Hepatocyte (in vitro differentiated cells): Measurements from ENCODE around the gene DES. TPM values are rescaled to one million over a fixed set of nuclear protein-coding genes. Genes with fewer than 3 reads are reported as not detected.

Source experiments
- DNase-seq: peaks from one replicate; pipeline ENCODE4 v3.0.0-alpha.2; 2016; ENCODE audit warnings: low spot score
- H2AFZ ChIP-seq: fragments of 200-600 bp; sonication (generic); 2 replicates; pipeline ENCODE4 v1.6.0; 2016; ENCODE audit warnings: antibody characterized with exemption, mild to moderate bottlenecking
- H3K27ac ChIP-seq: fragments of 200-600 bp; sonication (generic); 2 replicates; pipeline ENCODE4 v1.5.1; 2016; ENCODE audit warnings: mild to moderate bottlenecking
- H3K27me3 ChIP-seq: fragments of 200-600 bp; sonication (generic); 2 replicates; pipeline ENCODE4 v1.6.1; 2016
- H3K36me3 ChIP-seq: fragments of 200-600 bp; sonication (generic); replicated peaks from 2 replicates; pipeline ENCODE4 v1.5.1; 2016; ENCODE audit warnings: low read depth; ENCODE audit not compliant: insufficient read depth
- H3K4me1 ChIP-seq: fragments of 200-600 bp; sonication (generic); 2 replicates; pipeline ENCODE4 v1.5.1; 2016; ENCODE audit warnings: mild to moderate bottlenecking, moderate library complexity; ENCODE audit not compliant: insufficient read depth
- H3K4me2 ChIP-seq: fragments of 200-600 bp; sonication (generic); 2 replicates; pipeline ENCODE4 v1.6.0; 2016
- H3K4me3 ChIP-seq: fragments of 200-600 bp; sonication (generic); 2 replicates; pipeline ENCODE4 v1.5.1; 2016; ENCODE audit warnings: mild to moderate bottlenecking
- H3K79me2 ChIP-seq: fragments of 200-600 bp; sonication (generic); 2 replicates; pipeline ENCODE4 v1.6.0; 2017; ENCODE audit warnings: mild to moderate bottlenecking
- H3K9me2 ChIP-seq: fragments of 200-600 bp; sonication (generic); replicated peaks from 2 replicates; pipeline ENCODE4 v1.6.0; 2017; ENCODE audit warnings: mild to moderate bottlenecking; ENCODE audit not compliant: insufficient read depth
- H3K9me3 ChIP-seq: fragments of 200-600 bp; sonication (generic); 2 replicates; pipeline ENCODE4 v1.5.1; 2016; ENCODE audit warnings: low read depth, mild to moderate bottlenecking
- H4K20me1 ChIP-seq: fragments of 200-600 bp; sonication (generic); 2 replicates; pipeline ENCODE4 v1.6.0; 2016; ENCODE audit warnings: mild to moderate bottlenecking; ENCODE audit not compliant: insufficient read depth, poor library complexity, severe bottlenecking
- CTCF ChIP-seq: fragments of 200-600 bp; sonication (generic); IDR thresholded peaks from 2 replicates; pipeline ENCODE4 v1.5.1; 2016; ENCODE audit warnings: antibody characterized with exemption, mild to moderate bottlenecking; ENCODE audit not compliant: poor library complexity
- EZH2 ChIP-seq: fragments of 200-600 bp; sonication (generic); IDR thresholded peaks from 2 replicates; pipeline ENCODE4 v1.6.1; 2016; ENCODE audit warnings: antibody characterized with exemption, mild to moderate bottlenecking, borderline replicate concordance
- EZH2phosphoT487 ChIP-seq: fragments of 200-600 bp; sonication (generic); IDR thresholded peaks from one replicate; pipeline ENCODE4 v1.6.1; 2018; ENCODE audit warnings: antibody characterized with exemption, mild to moderate bottlenecking, low read depth, moderate library complexity; ENCODE audit not compliant: unreplicated experiment, severe bottlenecking
- WGBS: methylation state at CpG from one replicate; pipeline ENCODE4 v1.1.6; 2016; ENCODE audit warnings: low lambda C conversion rate; ENCODE audit errors: missing lambda C conversion rate; 5-methylcytosine and 5-hydroxymethylcytosine counted together
- polyA plus RNA-seq: library from polyadenylated mRNA; unstranded; fragments of >200 nt; fragmentation: Nextera tagmentation; extraction: Ambion mirVana; gene quantifications from 2 replicates; pipeline ENCODE4 v1.2.1, GENCODE V29; 2016
- total RNA-seq: library from RNA; depleted of rRNA; stranded (reverse); fragments of >200 nt; gene quantifications from 2 replicates; pipeline ENCODE4 v1.2.3, GENCODE V29; 2014

DES gene
- total and polyA plus RNA-seq, 2 experiments from 2014 or later = 60.9 to 103 TPM

DNA sequence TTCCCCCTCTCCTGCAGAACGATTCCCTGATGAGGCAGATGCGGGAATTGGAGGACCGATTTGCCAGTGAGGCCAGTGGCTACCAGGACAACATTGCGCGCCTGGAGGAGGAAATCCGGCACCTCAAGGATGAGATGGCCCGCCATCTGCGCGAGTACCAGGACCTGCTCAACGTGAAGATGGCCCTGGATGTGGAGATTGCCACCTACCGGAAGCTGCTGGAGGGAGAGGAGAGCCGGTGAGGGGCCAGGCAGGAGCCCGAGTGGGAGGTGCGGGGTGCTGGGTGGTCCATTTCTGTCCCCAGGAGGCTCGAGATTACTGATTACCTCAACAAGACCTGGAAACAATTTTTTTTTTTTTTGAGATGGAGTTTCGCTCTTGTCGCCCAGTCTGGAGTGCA lies 3.1 kb downstream of the DES start:
- Histone ChIP-seq H3K4me2 (no peak overlapping the region), H3K9me3 (no peaks in the 10 kb centered on the region), H3K9me2 (no peaks in the 10 kb centered on the region), H3K27me3 (peaks cover 14% of the 10 kb centered on the region), H3K4me1 (peaks cover 20% of the 10 kb centered on the region), H4K20me1 (no peaks in the 10 kb centered on the region), H3K4me3 (no peak overlapping the region), H2AFZ (no peak overlapping the region), H3K79me2 (no peaks in the 10 kb centered on the region), H3K36me3 (no peaks in the 10 kb centered on the region), H3K27ac (no peak overlapping the region)
- no peak for DNase-seq
- no peak for TF ChIP-seq CTCF
- no peak for TF ChIP-seq EZH2
- TF ChIP-seq EZH2phosphoT487 = no peak
- 94% methylated on average over 15 of the region's 17 CpGs for WGBS

- Histone ChIP-seq H3K4me1 (peaks cover 13% of the 10 kb centered on the region), H3K4me2 (no peak overlapping the region), H3K9me2 (no peaks in the 10 kb centered on the region), H3K9me3 (no peaks in the 10 kb centered on the region), H3K4me3 (no peak overlapping the region), H2AFZ (no peak overlapping the region), H3K36me3 (no peaks in the 10 kb centered on the region), H3K79me2 (no peaks in the 10 kb centered on the region), H4K20me1 (no peaks in the 10 kb centered on the region), H3K27me3 (peaks cover 11% of the 10 kb centered on the region), H3K27ac (no peak overlapping the region)
- TF ChIP-seq EZH2phosphoT487 (no peak), EZH2 (no peak), CTCF (no peak)
- 84% methylated on average over 8 of the region's 8 CpGs for whole genome bisulfite sequencing
- no peak for DNase-seq
Observed at GRCh38 chr2:219422952-219423534, 4.9 kb downstream of the DES start.

DNA sequence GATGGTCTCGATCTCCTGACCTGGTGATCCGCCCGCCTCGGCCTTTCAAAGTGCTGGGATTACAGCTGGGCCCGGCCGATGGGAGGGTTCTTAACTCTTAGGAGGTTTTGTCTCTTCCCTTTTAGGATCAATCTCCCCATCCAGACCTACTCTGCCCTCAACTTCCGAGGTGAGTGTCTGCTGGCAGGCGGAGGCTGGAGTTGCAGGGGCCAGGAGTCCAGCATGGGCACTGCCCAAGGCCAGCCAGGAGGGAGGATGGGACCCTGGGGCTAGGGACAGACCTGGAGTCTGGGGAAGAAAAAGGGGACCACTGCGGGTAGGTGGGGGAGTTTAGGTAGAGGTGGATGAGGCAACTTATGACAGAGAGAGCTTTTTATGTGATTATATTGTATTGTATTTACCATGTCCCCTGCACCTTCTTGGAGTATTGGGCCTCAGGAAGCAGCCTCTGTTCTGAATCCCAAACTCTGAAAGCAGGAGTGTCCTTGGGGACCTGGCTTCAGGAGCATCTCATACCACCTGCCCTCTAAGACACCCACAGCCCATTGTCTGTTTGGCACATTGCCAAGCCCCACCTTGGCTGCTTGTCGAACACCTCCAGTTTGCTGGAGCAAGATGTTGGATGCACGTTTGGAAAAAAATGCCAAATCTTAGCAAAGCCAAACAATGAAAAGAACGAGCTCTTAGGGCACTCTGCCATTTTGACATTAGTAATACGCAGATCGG lies 5.6 kb downstream of the DES start:
- H3K9me3 ChIP-seq = no peaks in the 10 kb centered on the region
- H3K4me3 ChIP-seq = no peak overlapping the region
- H3K36me3 ChIP-seq = no peaks in the 10 kb centered on the region
- no peaks in the 10 kb centered on the region for H4K20me1 ChIP-seq
- peaks cover 5% of the 10 kb centered on the region for H3K27me3 ChIP-seq
- 89% methylated on average over 14 of the region's 14 CpGs for WGBS
- no peaks in the 10 kb centered on the region for H3K79me2 ChIP-seq
- peaks cover 6% of the 10 kb centered on the region for H3K4me1 ChIP-seq
- H3K4me2 ChIP-seq = no peak overlapping the region
- H3K27ac ChIP-seq = no peak overlapping the region
- TF ChIP-seq CTCF (no peak), EZH2phosphoT487 (no peak), EZH2 (no peak)
- no peak overlapping the region for H2AFZ ChIP-seq
- no peak for DNase-seq
- H3K9me2 ChIP-seq = no peaks in the 10 kb centered on the region
